K562 (cell line): ENCODE measurements around the gene BCAR1. TPM values are rescaled to one million over a fixed set of nuclear protein-coding genes. Genes with fewer than 3 reads are reported as not detected.

Source experiments
- ATAC-seq: fragments of 200-7000 bp; cut with Tn5 transposase; 3 replicates; pipeline ENCODE4 v1.9.1; 2020; ENCODE audit warnings: moderate library complexity
- BruUV-seq: library from RNA; stranded (reverse); fragments of 400-500 nt; replicated peaks from 2 replicates; lab custom pipeline; 2021; lab: Mats Ljungman, UMichigan
- CTCF ChIA-PET: fragments of 300-600 bp; formaldehyde crosslinking; extraction: SDS; loops from one replicate; lab custom pipeline; 2021; ENCODE audit warnings: low intra/inter-chr PET ratio; lab: Yijun Ruan, JAX
- POLR2A ChIA-PET: fragments of 300-600, 350-650 bp; sonication (Branson Sonifier 250); formaldehyde crosslinking; extraction: SDS; loops from one replicate; lab custom pipeline; 2021; ENCODE audit warnings: antibody characterized with exemption, inconsistent platforms; lab: Yijun Ruan, JAX
- DNase-seq, 4 experiments: peaks; one replicate each; pipeline versions ENCODE4 v3.0.0 to v3.0.0-alpha.2; 2011 to 2018; ENCODE audit warnings: low spot score in 3 of 4, mixed read lengths in 3 of 4; ENCODE audit errors: extremely low read depth in 1 of 4
- FAIRE-seq: peaks from 2 replicates; lab custom pipeline; 2011; peaks lifted over from hg19 to GRCh38; lab: Jason Lieb, UNC
- H2AFZ ChIP-seq: 2 replicates; pipeline ENCODE4 v1.6.0; 2011; ENCODE audit warnings: low read depth, low read length, control low read depth, inconsistent platforms
- H3K27ac ChIP-seq: fragments of 200-600 bp; 3 replicates; pipeline ENCODE4 v1.8.0; 2011; ENCODE audit warnings: low read depth, mild to moderate bottlenecking, control low read depth, inconsistent platforms, low read length, moderate library complexity, mixed read lengths; ENCODE audit errors: extremely low read depth
- H3K27me3 ChIP-seq, 2 experiments: fragments of 300-600 bp in 1 of 2; 2 replicates in 1 of 2; 3 replicates in 1 of 2; pipeline versions ENCODE4 v1.6.0 to v1.8.0; 2011; ENCODE audit warnings: inconsistent platforms in 2 of 2, low read length in 2 of 2, mild to moderate bottlenecking in 1 of 2, mixed read lengths in 1 of 2, moderate library complexity in 1 of 2; ENCODE audit not compliant: control insufficient read depth in 2 of 2, insufficient read depth in 2 of 2
- H3K36me3 ChIP-seq: fragments of 300-600 bp; 3 replicates; pipeline ENCODE4 v1.8.0; 2011; ENCODE audit warnings: mild to moderate bottlenecking, low read length, inconsistent platforms; ENCODE audit not compliant: control insufficient read depth, insufficient read depth
- H3K4me1 ChIP-seq, 2 experiments: fragments of 200-600 bp in 1 of 2; replicated peaks in 1 of 2; 2 replicates in 1 of 2; 3 replicates in 1 of 2; pipeline versions ENCODE4 v1.5.1 to v1.8.0; 2011; ENCODE audit warnings: inconsistent platforms in 2 of 2, low read length in 2 of 2, mild to moderate bottlenecking in 1 of 2, mixed read lengths in 1 of 2, moderate library complexity in 1 of 2; ENCODE audit not compliant: control insufficient read depth in 2 of 2, insufficient read depth in 2 of 2
- H3K4me2 ChIP-seq: 2 replicates; pipeline ENCODE4 v1.6.1; 2011; ENCODE audit warnings: low read length, control low read depth, inconsistent platforms, mixed read lengths; ENCODE audit not compliant: insufficient read depth
- H3K4me3 ChIP-seq: fragments of 200-600 bp; sonication (generic), shearing (Covaris generic); 2 replicates; pipeline ENCODE4 v1.5.1; 2016; ENCODE audit warnings: control low read depth, inconsistent platforms
- H3K79me2 ChIP-seq: fragments of 200-600 bp; 3 replicates; pipeline ENCODE4 v1.8.0; 2011; ENCODE audit warnings: low read length, inconsistent platforms; ENCODE audit not compliant: control insufficient read depth, insufficient read depth
- H3K9ac ChIP-seq, 2 experiments: 2 replicates each; pipeline versions ENCODE4 v1.6.0 to v1.6.1; 2011; ENCODE audit warnings: low read depth in 2 of 2, low read length in 2 of 2, control low read depth in 1 of 2, inconsistent platforms in 1 of 2, mild to moderate bottlenecking in 1 of 2, mixed read lengths in 1 of 2; ENCODE audit not compliant: insufficient read depth in 1 of 2
- H3K9me1 ChIP-seq: one replicate; pipeline ENCODE4 v1.6.0; 2011; ENCODE audit warnings: inconsistent platforms, mild to moderate bottlenecking, low read length, moderate library complexity; ENCODE audit not compliant: control insufficient read depth, insufficient read depth
- H3K9me3 ChIP-seq: replicated peaks from 2 replicates; pipeline ENCODE4 v1.5.1; 2011; ENCODE audit warnings: low read depth, low read length, inconsistent platforms; ENCODE audit not compliant: control insufficient read depth, insufficient read depth
- H4K20me1 ChIP-seq: replicated peaks from 2 replicates; pipeline ENCODE4 v1.6.1; 2011; ENCODE audit warnings: low read length, inconsistent platforms, mixed read lengths; ENCODE audit not compliant: control insufficient read depth, insufficient read depth
- HMG20B ChIP-seq: fragments of 250-450 bp; sonication (Bioruptor Pico); IDR thresholded peaks from 2 replicates; pipeline ENCODE4 v1.5.0; 2021; ENCODE audit warnings: mild to moderate bottlenecking
- KLF16 ChIP-seq: IDR thresholded peaks from 2 replicates; pipeline ENCODE4 v1.6.1; 2016; ENCODE audit warnings: antibody characterized with exemption
- NCOA6 ChIP-seq: fragments of 450-650 bp; IDR thresholded peaks from 2 replicates; pipeline ENCODE4 v1.6.1; 2017; ENCODE audit warnings: mild to moderate bottlenecking
- RFX1 ChIP-seq: fragments of 450-650 bp; IDR thresholded peaks from 2 replicates; pipeline ENCODE4 v1.6.1; 2016; ENCODE audit warnings: mild to moderate bottlenecking, moderate library complexity
- SETDB1 ChIP-seq: IDR thresholded peaks from one replicate; pipeline ENCODE4 v1.6.1; 2012; ENCODE audit warnings: low read length, control low read depth, inconsistent platforms
- SUPT5H ChIP-seq: fragments of 450-650 bp; IDR thresholded peaks from 2 replicates; pipeline ENCODE4 v1.6.1; 2016
- ZNF830 ChIP-seq: fragments of 250-450 bp; sonication (Bioruptor Pico); IDR thresholded peaks from 2 replicates; pipeline ENCODE4 v1.5.0; 2021; ENCODE audit warnings: mild to moderate bottlenecking
- WGBS: fragments of 100-300 bp; shearing (Covaris generic); methylation state at CpG from one replicate; pipeline ENCODE4 v1.1.6; 2016; ENCODE audit warnings: low coverage, mixed read lengths; ENCODE audit not compliant: insufficient coverage; ENCODE audit errors: missing lambda C conversion rate; 5-methylcytosine and 5-hydroxymethylcytosine counted together
- in situ Hi-C: fragments of 300-500 bp; cut with MboI; formaldehyde crosslinking; loops from 4 replicates; pipeline ENCODE4 v1.15.0; 2018; ENCODE audit warnings: inconsistent platforms, mixed read lengths
- intact Hi-C: fragments of 100-400 bp; cut with micrococcal nuclease; formaldehyde crosslinking; loops from 2 replicates; pipeline ENCODE4 v1.14.2; 2022
- polyA plus RNA-seq, 8 experiments: library from polyadenylated mRNA; depleted of rRNA in 4 of 8; stranded (reverse) in 5 of 8; unstranded in 3 of 8; fragments of >200 nt; fragmentation: Nextera tagmentation in 2 of 8; fragmentation: Illumina TruSeq in 1 of 8; extraction: Ambion mirVana in 2 of 8; extraction: Trizol in 1 of 8; gene quantifications; 2 replicates each; pipeline versions ENCODE4 v1.2.1 to v1.2.3, GENCODE V29; 2011 to 2014; ENCODE audit warnings: inconsistent platforms in 1 of 8, missing spikeins in 1 of 8
- total RNA-seq, 7 experiments: library from RNA; depleted of rRNA in 6 of 7; stranded (reverse); fragments of >200 nt in 6 of 7; fragmentation: Illumina TruSeq in 2 of 7; extraction: Trizol in 2 of 7; gene quantifications; 2 replicates each; pipeline versions ENCODE4 v1.2.1 to v1.2.3, GENCODE V29; 2011 to 2021; ENCODE audit warnings: low replicate concordance in 1 of 7
- TF ChIP-seq, protein P1 (sequence below): fragments of 450-650 bp; formaldehyde crosslinking; IDR thresholded peaks from 2 replicates; pipeline ENCODE4 v1.4.0; 2020; ENCODE audit warnings: mild to moderate bottlenecking, moderate library complexity
- TF ChIP-seq, protein P2 (sequence below): fragments of 450-650 bp; formaldehyde crosslinking; IDR thresholded peaks from 2 replicates; pipeline ENCODE4 v1.4.0; 2020; ENCODE audit warnings: mild to moderate bottlenecking

Gene BCAR1
- total and polyA plus RNA-seq, 9 of the 15 experiments (the other 6 are each of a cell fraction or from before 2014, with no cell fraction given), result 0.10 to 26.3 (median 3.6) TPM

GRCh38 chr16:75293772-75294171 lies 42.3 kb upstream of the BCAR1 start:
- H3K27ac ChIP-seq, result no peak overlapping the region
- no peak for DNase-seq
- BruUV-seq, result no TSS peak
- no peak overlapping the region for H3K9ac ChIP-seq
- TF ChIP-seq, protein P1, sequence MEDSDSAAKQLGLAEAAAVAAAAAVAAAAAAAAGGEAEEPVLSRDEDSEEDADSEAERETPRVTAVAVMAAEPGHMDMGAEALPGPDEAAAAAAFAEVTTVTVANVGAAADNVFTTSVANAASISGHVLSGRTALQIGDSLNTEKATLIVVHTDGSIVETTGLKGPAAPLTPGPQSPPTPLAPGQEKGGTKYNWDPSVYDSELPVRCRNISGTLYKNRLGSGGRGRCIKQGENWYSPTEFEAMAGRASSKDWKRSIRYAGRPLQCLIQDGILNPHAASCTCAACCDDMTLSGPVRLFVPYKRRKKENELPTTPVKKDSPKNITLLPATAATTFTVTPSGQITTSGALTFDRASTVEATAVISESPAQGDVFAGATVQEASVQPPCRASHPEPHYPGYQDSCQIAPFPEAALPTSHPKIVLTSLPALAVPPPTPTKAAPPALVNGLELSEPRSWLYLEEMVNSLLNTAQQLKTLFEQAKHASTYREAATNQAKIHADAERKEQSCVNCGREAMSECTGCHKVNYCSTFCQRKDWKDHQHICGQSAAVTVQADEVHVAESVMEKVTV (CRISPR knock-in tag), result no peak
- no peak for TF ChIP-seq KLF16
- TF ChIP-seq, protein P2, sequence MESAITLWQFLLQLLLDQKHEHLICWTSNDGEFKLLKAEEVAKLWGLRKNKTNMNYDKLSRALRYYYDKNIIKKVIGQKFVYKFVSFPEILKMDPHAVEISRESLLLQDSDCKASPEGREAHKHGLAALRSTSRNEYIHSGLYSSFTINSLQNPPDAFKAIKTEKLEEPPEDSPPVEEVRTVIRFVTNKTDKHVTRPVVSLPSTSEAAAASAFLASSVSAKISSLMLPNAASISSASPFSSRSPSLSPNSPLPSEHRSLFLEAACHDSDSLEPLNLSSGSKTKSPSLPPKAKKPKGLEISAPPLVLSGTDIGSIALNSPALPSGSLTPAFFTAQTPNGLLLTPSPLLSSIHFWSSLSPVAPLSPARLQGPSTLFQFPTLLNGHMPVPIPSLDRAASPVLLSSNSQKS (CRISPR knock-in tag), result no peak
- TF ChIP-seq RFX1, result no peak
- TF ChIP-seq ZNF830 (CRISPR knock-in tag), result no peak
- no peak for TF ChIP-seq SETDB1
- TF ChIP-seq SUPT5H, result no peak
- TF ChIP-seq HMG20B (CRISPR knock-in tag), result no peak
- no peak for TF ChIP-seq NCOA6
- H4K20me1 ChIP-seq, result no peaks in the 10 kb centered on the region
- H3K27me3 ChIP-seq, result no peaks in the 10 kb centered on the region
- peaks cover 51% of the 10 kb centered on the region; the same call in 2 of the 3 replicates for H3K36me3 ChIP-seq
- H2AFZ ChIP-seq, result no peak overlapping the region
- no peak for ATAC-seq
- H3K9me3 ChIP-seq, result no peaks in the 10 kb centered on the region
- H3K9me1 ChIP-seq, result no peaks in the 10 kb centered on the region
- no peak for FAIRE-seq
- peaks cover under 1 to 4% of the 10 kb centered on the region in 2 experiments; a peak in 3 of 5 replicates for H3K4me1 ChIP-seq
- no peak overlapping the region for H3K4me2 ChIP-seq
- H3K4me3 ChIP-seq, result no peak overlapping the region
- CTCF ChIA-PET, result no interaction called here
- intact Hi-C loops (no loop called here), in situ Hi-C loops (no loop called here)
- H3K79me2 ChIP-seq, result no peaks in the 10 kb centered on the region
- 86% methylated on average over 6 of the region's 6 CpGs for WGBS
- POLR2A ChIA-PET, result interaction anchor here (0.9 to 1.7 kb wide), 3 partner anchors 11 to 19 kb away, joined by 4 to 8 read pairs (median 5); no protein-coding TSS in a partner anchor
